Panc1 (cell line): ENCODE data around the gene ZNF18.

Experiments
- POLR2AphosphoS5 ChIP-seq: IDR thresholded peaks from 2 replicates; pipeline ENCODE4 v1.6.1; 2012; ENCODE audit warnings: mild to moderate bottlenecking, low read depth, low read length, moderate library complexity
- SIN3A ChIP-seq: IDR thresholded peaks from 2 replicates; pipeline ENCODE4 v1.6.1; 2012; ENCODE audit warnings: low read depth, mild to moderate bottlenecking, low read length, moderate library complexity, borderline replicate concordance; ENCODE audit not compliant: insufficient read depth
- TCF7L2 ChIP-seq: IDR thresholded peaks from 2 replicates; pipeline ENCODE4 v1.6.1; 2011; ENCODE audit warnings: mild to moderate bottlenecking, low read depth, low read length, inconsistent platforms
- TF ChIP-seq, protein P1 (sequence below): fragments of 450-650 bp; IDR thresholded peaks from 2 replicates; pipeline ENCODE4 v1.5.1; 2017; ENCODE audit warnings: mild to moderate bottlenecking
- TF ChIP-seq, protein P2 (sequence below), 2 experiments: IDR thresholded peaks; 2 replicates each; pipeline ENCODE4 v1.6.1; 2011 to 2012; ENCODE audit warnings: low read depth in 2 of 2, control low read depth in 1 of 2, low read length in 1 of 2, mild to moderate bottlenecking in 1 of 2, moderate library complexity in 1 of 2; ENCODE audit not compliant: insufficient read depth in 1 of 2

DNA sequence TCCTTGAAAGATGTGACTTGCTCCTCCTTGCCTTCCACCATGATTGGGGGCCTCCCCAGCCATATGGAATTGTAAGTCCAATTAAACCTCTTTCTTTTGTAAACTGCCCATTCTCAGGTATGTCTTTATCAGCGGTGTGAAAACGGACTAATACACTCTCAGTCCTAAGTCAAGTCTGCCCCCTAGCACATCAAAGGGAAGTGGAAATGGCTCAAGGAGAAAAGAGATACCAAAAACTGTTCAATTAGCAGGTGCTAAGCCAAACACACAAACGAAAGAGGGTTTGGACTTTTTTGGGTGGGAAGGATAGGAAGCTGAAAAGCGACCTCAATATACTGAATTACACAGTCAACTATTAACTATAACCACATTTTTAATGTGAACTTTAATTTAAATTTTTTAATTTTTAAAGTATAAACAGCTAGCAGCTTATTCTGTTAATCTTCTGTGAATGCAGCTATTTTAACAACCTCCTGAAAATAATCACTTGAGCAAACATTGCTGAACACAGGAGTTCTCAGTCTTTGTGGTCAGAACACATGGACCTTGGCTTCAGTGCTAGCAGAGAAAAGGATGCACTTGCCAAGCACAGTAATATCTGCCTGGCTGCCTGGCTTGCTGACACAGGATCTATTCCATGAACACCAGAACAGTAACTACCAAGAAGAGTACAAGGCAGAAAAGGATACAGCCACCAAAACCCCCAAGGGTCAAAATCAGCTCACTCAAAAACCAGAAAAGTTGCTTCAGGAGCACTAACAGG is 10.9 kb downstream of the ZNF18 start:
- TF ChIP-seq, protein P1, sequence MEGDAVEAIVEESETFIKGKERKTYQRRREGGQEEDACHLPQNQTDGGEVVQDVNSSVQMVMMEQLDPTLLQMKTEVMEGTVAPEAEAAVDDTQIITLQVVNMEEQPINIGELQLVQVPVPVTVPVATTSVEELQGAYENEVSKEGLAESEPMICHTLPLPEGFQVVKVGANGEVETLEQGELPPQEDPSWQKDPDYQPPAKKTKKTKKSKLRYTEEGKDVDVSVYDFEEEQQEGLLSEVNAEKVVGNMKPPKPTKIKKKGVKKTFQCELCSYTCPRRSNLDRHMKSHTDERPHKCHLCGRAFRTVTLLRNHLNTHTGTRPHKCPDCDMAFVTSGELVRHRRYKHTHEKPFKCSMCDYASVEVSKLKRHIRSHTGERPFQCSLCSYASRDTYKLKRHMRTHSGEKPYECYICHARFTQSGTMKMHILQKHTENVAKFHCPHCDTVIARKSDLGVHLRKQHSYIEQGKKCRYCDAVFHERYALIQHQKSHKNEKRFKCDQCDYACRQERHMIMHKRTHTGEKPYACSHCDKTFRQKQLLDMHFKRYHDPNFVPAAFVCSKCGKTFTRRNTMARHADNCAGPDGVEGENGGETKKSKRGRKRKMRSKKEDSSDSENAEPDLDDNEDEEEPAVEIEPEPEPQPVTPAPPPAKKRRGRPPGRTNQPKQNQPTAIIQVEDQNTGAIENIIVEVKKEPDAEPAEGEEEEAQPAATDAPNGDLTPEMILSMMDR: no peak
- TF ChIP-seq POLR2AphosphoS5 (no peak), SIN3A (no peak), TCF7L2 (no peak)
- TF ChIP-seq, protein P2, sequence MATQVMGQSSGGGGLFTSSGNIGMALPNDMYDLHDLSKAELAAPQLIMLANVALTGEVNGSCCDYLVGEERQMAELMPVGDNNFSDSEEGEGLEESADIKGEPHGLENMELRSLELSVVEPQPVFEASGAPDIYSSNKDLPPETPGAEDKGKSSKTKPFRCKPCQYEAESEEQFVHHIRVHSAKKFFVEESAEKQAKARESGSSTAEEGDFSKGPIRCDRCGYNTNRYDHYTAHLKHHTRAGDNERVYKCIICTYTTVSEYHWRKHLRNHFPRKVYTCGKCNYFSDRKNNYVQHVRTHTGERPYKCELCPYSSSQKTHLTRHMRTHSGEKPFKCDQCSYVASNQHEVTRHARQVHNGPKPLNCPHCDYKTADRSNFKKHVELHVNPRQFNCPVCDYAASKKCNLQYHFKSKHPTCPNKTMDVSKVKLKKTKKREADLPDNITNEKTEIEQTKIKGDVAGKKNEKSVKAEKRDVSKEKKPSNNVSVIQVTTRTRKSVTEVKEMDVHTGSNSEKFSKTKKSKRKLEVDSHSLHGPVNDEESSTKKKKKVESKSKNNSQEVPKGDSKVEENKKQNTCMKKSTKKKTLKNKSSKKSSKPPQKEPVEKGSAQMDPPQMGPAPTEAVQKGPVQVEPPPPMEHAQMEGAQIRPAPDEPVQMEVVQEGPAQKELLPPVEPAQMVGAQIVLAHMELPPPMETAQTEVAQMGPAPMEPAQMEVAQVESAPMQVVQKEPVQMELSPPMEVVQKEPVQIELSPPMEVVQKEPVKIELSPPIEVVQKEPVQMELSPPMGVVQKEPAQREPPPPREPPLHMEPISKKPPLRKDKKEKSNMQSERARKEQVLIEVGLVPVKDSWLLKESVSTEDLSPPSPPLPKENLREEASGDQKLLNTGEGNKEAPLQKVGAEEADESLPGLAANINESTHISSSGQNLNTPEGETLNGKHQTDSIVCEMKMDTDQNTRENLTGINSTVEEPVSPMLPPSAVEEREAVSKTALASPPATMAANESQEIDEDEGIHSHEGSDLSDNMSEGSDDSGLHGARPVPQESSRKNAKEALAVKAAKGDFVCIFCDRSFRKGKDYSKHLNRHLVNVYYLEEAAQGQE (IDR thresholded peaks at IDR 0.05; ENCODE audit: insufficient read depth in 1 of 2, low read depth in 2 of 2, low read length in 1 of 2): no peak
